GF-D8 (cell line): ENCODE results near the gene C3orf22.

Experiments used
- DNase-seq: peaks from one replicate; lab custom pipeline; 2025; lab: John Stamatoyannopoulos, UW

Gene C3orf22

DNA sequence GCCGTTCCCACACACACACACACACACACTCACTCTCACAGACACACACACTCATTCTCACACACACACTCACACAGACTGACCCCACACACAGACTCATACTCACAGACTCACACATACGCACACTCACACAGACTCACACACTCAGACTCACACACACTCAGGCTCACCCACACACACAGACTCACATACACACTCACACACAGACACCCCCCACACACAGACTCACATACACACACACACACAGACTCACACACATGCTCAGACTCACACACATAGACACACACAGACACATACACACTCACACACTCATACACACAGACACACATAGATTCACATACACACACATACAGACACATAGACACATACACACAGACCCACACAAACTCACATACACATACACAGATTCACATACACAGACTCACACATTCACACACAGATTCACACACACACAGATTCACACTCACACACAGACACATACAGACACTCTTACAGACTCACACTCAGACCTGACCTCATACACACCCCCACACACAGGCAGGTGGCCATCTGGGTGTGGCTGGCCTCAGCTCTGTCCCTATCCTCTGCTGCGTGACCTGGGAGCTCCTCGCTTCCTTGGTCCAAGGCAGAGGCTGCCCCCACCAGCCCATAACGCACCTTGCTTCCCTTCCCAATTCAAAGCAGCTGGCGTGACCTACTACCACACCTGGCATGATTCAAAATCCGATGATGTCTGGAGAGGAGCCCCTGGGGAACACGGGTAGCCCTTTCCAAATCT is 1.9 kb downstream of the C3orf22 start:
- DNase-seq: no peak

DNA sequence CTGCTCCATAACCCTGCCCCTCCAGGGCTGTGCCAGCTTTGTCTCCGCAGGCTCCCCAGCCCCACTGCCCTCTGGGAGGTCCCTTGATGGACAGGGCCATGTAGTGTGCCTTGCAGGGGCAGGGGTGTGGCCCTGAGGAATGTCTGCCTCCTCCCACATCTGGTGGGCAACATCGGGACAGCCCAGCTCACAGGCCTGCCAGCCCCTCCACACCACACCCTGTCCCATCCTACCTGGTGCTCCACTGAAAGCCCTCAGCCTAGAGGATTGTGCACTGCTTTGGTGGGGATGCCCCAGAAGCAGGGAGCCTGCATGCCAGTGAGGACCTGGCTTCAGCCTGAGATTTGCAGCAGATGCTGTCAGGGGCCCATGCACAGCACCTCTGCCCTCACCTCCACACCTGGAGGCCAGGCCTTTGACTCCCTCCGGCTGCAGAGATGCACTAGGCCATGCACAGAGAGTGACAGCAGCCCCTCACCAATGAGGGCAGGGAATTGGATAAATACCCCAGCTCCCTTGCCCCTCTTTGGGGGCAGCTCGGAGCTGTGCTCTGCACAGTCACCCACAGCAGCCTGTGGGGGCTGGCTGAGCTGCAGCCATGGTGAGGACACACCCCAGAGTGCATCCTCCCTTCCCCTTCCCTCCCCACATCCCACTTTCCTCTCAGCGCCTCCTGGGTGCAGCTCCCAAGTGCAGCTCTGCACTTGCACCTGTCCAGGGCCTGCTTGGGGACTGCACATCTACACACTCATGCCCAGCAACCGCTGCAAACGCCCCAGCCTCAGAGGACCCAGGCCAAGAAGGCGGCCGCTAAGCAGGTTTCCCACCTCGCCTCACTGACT is 2.7 kb downstream of the C3orf22 start:
- no peak for DNase-seq

DNA sequence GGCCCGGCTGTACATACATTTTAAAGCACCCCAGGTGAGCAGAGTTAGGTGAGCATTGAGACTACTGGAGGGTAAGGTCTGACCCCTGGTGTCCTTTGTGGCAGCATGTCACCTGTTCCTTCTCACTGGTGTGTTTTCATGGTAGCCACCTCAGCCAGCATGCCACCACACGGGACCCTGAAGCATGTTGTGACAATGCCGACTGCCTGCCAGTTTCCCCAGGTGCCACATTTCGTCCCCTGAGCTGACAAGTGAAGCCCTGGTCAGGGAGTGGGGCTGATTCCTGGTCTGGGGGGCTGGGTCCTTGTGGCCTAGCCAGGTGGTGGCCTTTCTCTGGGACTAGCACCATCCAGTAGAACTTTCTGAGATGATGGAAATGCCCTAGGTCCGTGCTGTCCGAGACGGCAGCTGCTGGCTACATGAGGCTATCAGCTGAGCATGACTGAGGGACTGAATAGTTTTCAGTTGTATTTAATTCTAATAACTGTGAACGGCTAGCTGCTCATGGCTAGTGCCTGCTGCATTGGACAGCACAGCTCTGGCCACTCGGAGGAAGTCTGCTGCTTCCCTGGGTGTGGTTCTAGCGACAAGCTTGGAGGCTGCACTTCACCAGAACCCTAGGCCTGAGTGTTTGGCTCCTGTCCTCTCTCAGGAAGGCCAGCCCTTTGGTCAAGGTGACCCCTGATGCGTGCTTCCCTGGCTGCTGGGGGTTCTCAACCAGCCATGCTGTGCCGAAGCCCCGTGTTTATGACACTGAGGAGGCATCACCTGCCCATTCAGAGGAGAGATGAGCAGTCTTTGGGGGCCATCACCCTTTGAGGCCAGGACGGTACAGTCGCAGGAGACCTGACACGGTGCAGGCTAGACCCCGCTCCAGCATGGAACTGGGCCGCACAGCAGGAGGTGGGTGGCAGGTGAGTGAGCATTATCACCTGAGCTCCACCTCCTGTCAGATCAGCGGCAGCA is 3.9 kb downstream of the C3orf22 start:
- DNase-seq: no peak

GRCh38 chr3:126553284-126554084 is 5.2 kb downstream of the C3orf22 start:
- DNase-seq: no peak

- DNase-seq: no peak
Observed at GRCh38 chr3:126552688-126553283, 5.9 kb downstream of the C3orf22 start.

- no peak for DNase-seq
Observed at GRCh38 chr3:126551839-126552687, 6.7 kb downstream of the C3orf22 start.

- no peak for DNase-seq
Observed at GRCh38 chr3:126551121-126551838, 7.5 kb downstream of the C3orf22 start.

DNA sequence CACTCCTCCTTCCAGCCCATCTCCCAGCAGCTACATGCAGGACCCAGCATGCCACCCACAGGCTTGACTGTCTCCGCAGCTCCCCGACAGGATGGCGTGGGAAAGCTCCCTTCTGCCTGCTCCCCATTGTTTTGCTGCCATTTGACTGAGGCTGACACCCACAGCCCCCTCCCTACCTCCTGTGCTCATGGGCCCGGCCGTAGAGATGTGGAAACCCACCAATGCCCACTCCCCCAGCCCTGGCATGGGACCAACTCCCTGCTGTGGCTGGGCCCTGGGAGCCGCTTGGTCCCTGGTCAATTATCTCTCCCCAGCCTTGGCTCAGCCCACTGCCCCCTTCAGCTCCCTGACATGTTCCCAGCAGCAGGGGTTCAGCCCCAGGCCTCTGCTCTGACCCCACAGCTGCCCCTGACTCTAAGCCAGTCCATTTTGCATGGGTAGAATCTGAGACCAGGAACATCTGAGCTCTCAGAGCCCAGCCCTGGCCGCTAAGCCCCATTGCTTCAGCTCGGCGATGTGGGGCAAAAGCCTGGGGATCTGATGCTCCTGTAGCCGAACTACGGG is 8.2 kb downstream of the C3orf22 start:
- no peak for DNase-seq

DNA sequence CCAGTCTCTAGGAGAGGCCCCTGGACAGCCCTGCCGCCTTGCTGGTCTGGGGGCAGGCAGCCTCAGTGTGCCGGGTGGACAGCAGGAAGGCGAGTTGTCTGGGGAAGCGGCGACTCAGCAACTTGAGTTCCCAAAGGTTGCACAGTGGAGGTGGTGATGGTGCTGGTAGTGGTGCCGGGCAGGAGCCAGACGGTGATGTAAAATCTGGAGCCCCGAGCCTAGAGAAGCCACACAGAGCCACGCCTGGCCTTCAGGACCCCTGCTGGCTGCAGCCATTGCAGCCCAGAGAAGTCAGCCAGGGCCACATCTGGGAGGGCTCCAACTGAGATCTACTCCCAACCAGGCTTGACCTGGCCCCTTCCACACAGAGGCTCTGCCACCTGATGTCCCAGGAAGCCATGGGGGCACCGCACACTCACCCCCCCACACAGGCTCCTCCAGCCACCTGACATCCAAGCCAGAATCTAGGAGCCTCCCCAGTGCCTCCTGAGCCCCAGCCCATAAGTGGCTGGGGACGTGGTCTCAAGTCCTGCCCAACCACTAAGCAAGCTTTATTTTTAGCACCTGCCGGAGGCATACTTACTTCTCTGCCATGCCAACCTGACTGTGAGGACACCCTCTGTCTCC is 8.8 kb downstream of the C3orf22 start:
- DNase-seq: no peak

GRCh38 chr3:126548556-126549466 is 9.9 kb downstream of the C3orf22 start:
- DNase-seq: no peak

DNA sequence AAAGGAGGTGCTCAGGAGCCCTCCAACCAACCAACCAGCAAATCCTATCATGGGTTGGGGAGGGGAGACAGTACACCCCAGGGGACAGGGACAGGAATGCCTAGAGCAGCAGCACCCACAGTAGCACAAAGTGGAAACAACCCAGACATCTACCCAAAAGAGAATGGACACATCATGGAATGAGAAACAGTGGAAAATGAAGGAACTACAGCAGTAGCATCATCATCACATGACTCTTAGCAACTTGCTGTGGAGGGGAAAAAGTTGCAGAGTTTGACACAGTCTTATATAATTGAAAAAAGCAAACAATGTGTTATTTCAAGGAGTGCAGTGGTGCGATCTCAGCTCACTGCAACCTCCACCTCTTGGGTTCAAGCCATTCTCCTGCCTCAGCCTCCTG is 11.0 kb downstream of the C3orf22 start:
- no peak for DNase-seq

DNA sequence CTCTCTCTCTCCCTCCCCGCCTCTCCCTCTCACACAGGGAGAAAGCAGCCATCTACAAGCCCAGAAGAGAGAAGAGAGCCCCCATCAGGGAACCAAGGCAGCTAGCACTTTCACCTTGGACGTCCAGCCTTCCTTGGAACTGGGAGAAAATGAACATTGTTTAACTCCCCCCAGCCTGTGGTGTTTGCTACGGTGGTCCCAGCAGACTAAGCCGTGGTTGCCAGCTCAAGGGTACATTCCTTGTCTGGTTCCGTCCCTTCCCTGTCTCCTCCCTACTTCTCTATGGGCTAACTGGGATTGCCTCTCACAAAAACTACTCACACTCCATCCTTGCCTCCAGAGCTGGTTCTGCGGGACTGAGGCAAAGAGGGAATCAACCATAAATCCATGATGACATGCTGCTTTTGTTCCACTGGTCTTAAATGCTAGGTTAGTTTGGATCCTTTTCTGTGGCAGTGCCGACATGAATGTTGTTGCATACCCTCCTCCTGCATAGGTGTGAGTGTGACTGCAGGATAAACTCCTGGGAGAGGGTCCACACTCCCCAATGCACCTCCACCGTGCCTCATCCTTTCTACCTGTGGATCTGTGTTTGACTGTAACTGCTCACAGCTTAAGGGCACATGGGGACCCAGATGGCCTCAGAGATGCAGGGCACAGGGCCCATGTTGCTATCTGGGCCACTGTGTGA is 12.0 kb downstream of the C3orf22 start:
- no peak for DNase-seq

- DNase-seq: no peak
Observed at GRCh38 chr3:126546013-126546412, 12.7 kb downstream of the C3orf22 start.

DNA sequence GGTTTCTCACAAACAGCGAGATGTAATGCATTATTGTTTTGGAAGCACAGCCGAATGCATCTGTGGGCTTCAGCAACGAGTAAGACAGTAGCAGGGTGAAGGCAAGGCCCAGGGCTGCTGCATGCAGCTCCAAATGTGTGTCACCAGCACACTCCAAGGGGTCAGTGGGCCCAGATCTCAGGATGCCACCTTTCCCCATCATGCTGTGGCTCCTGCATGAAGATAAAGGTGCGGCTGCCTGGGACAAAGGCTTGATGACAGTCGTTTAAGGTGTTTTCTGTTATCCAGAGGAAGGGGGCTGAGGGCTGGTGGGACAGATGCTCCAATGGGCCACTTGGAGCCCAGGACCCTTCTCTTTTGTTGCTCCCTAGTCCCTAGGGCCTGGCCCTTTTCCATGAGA is 13.2 kb downstream of the C3orf22 start:
- DNase-seq: no peak

GRCh38 chr3:126544596-126545281 is 14.0 kb downstream of the C3orf22 start:
- DNase-seq: no peak

GRCh38 chr3:126543457-126544061 is 15.2 kb downstream of the C3orf22 start:
- DNase-seq: no peak
